HuH-7 (cell line): Measurements from ENCODE around the gene VAT1L.
A peak's percentile ranks its signal among the peaks of the same experiment; 100 is the strongest.
"Not testable (repeated sequence)": the region's sequence is repeated elsewhere in the genome, so short reads cannot be mapped to it uniquely, and the experiment has no call there.

Experiments used
- DNase-seq: peaks from one replicate; pipeline ENCODE4 v3.0.0; 2011; ENCODE audit warnings: low spot score

VAT1L gene

DNA sequence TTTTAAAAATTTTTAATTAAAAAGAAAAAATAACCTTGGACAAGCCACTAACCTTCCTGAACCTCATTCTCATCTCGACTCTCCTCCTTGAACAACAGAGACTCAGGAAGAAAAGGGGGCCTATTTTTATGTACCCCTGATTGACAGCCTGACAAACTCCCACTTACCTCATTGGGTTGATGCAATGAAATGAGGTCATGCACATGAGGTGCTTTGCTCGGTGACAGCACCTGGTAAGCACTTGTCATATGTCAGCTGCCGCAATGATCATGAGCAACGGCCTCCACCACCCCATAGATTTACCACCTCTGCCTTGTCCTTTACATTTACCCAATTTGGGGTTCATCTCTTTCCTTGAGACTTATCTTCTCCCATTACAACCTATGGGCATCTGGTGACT, 167.9 kb downstream of the VAT1L start:
- DNase-seq: no peak

DNA sequence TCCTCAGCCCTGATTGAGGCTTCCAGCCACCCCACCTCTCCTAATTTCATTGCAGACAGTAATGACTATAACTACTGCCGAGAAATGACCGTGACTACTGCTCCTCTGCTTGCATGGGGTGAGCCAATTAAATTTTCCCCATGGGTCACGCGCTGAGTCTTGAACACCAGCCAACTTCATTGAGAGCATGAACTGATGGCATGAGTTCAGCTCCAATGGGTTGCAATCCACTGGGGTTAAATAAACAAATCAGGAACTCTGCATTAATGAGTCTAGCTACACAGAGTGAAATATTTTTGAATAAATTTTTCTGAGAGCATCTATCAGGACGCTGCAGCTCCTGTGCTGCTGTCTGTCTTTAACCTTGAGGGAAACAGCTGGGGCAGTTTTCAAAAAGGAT, 172.4 kb downstream of the VAT1L start:
- no peak for DNase-seq

DNA sequence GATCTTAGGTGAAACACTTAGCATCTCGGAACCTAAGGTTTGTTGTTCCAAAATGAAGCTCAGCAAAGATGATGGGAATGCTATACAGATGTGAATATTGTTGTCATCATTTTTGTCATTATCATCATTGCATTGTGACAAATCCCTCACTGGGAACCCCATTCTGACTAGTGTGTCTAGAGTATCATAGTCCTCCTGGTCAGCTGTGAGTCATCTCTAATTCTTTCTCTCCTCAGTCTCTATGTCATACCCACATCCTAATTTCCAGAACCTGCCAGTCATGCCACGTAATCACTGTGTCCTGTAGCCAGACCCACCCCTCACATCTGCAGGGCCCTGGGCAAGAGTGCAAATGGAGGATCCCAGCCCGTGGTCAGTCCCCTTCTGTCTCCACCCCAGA, 173.4 kb downstream of the VAT1L start:
- DNase-seq: no peak

DNA sequence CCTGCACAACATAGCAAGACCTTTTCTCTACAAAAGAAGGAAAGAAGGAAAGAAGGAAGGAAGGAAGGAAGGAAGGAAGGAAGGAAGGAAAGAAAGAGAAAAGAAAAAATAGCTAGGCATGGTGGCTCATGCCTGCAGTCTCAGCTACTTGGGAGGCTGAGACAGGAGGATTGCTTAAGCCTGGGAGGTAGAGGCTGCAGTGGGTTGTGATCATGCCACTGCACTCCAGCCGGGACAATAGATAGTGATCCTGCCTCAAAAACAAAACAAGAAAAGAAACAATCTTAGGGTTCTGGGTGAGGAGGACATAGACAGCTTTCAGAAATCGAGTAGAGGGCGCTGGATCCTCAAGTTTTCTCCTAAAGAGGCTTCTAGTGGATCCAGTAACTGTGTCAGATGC, 174.3 kb downstream of the VAT1L start:
- DNase-seq: no peak

DNA sequence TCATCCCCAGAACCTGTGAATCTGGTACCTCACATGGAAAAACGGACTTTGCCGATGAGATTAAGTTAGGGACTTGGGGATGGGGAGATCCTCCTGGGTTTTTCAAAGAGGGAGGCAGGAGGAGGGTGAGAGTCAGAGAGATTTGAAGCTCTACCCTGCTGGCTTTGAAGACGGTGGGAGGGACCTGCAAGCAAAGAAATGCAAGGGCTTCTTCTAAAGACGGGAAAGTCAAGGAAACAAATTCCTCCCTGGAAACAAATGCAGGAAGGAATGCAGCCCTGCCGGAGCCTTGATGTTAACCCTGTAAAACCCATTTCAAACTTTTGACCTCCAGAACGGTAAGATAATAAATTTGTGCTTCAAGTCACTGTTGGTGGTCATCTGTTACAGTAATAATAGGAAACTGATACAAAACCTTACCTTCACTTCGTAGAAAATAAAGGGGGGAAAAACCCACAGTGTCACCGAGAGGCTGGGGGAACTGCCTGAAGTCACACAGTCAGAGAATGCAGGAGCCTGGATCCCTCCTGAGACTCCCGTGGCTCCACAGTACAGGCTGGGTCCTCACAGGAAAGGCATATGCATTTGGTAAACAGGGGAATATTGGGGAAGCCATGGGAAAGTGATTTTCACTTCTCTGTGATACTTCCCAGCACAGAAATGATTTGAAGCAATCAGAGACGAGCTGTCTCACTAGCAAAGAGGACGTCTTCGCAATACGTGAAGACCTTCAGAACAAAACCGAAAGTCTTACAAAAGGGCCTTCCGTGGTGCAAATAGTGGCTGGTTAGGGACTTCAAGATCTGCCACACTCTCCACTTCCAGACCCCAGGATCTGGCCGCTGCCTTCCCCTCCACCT, 175.1 kb downstream of the VAT1L start:
- no peak for DNase-seq

DNA sequence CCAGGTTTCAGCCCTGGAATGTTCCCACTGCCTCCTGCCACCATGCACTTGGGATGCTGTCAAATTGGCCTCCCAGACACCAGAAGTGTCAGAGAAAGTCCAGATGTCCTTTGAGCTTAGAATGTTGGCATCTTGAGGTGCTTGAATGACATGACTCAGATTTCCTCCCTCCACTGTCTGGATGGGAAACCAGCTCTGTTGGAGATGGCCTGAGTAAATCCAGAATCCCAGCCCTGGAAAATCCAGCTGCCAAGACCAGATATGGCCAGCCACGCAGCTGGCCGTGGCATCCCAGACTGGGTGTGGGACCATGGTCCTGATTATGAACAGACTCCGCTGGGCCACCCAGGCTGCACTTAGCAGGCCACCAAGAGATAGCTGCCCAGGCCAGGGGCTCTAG, 177.0 kb downstream of the VAT1L start:
- no peak for DNase-seq

DNA sequence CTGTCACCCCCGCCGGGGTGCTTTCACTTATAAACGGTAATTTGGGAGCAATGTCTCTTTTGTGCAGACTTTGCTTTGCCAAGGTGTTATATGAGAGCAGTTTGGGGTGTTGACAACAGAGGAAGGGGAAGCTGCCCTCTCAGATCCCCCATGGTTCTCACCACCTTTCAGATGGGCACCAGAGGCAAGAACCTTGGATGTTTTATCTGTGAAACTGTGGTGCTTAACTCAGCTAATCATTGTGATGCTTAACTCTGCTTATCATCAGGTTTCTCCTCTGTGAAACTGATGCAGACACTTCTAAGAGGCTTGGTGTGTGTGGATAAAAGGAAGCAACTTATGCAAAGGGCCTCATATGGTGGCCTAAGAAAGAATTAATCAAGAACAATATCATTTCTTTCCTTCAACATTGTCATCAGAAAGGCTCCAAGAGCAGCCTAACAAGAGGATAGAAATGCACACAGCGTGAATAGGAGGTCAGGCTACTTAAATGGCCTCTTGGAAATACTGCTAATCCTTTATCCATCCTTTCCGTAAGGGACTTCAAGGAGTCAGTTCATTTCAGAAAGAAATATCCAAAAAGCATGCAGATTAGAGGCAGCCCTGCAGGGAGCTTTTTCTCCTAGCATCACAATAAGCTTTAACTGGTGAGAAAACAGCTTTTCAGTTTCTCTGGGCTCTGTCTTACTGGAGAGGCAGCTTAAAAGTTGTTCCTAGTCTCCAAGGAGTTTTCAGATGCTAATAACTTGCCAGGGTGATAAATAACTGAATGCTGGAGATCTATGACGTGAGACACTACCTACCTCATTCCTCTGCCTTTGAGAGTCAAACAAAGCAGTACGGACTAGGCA, 178.9 kb downstream of the VAT1L start:
- no peak for DNase-seq

DNA sequence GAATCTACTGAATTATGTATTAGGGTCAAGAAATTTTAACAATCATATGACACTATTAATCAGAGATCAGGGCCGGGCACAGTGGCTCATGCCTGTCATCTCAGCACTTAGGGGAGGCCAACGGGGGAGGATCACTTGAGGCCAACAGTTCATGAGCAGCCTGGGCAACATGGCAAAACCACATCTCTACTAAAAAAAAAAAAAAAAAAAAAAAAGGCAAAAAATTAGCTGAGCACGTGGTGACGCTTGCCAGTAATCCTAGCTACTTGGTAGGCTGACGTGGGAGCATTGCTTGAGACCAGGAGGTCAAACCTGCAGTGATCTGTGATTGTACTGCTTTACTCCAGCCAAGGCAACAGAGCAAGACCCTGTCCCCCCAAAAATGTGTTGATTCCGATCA, 181.5 kb downstream of the VAT1L start:
- no peak for DNase-seq

DNA sequence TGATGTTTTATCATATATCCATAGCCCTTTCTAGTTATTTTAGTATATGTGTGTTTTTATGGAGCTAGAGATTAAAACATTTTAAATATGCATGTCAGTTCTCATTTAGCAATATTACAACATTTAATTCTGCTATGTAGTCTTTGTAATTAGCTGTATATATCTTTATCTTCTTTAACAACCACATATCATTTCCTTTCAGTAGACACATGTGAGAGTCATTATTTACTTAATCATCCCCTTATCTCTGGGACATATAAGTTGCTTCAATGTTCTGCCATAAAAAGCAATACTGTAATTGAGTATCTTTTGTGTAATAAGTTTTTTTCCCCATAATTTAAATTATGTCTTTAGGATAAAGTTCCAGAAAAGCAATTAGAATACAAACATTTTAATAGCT, 182.0 kb downstream of the VAT1L start:
- DNase-seq: no peak

DNA sequence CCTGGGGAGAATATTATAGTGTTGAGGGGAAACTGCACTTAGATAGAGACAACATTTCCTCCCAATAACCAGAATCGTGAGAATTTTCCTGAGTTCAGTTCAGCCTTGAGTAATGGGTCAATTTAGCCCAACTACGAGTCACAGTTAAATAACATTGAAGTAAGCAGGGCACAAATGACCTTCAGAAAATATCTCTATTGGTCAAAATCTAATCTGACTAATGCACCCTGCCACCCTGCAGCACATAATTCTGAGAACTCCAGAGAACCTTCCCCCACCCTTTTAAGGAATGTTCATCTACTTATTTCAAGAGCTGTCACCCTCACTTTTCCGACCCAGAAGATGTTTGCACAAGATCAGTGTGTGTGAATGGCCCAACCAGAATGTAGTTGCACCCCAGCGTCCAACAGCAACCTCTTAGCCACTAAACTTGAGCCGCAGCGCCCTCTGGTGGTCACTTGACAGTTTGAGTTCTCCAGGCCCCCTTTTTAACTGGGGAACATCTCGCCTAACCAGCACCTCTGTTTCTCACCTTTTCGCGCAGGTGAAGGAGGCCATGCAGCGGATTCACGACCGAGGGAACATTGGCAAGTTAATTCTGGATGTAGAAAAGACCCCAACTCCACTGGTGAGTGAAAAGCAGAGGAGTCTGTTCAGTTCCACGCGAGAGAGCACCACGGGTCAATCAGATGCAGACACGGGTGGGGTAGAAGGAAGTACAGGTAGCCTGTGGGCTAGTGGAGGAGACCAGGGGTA, 183.1 kb downstream of the VAT1L start:
- DNase-seq: peak; percentile 63

DNA sequence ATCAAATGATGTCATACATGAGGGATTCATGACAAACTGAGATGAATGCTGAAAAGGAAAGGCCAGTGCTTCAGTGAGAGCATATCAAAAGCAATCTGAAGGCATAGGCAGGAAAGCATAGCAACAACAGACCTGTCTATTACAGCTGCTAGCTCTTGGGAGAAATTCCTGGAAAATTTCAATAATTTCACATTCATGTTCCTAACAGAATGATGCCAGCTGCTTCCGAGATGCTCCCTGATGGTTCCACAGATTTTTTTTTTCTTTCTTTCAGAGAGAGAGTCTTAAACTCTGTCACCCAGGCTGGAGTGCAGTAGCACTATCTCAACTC, 183.7 kb downstream of the VAT1L start:
- no peak for DNase-seq

DNA sequence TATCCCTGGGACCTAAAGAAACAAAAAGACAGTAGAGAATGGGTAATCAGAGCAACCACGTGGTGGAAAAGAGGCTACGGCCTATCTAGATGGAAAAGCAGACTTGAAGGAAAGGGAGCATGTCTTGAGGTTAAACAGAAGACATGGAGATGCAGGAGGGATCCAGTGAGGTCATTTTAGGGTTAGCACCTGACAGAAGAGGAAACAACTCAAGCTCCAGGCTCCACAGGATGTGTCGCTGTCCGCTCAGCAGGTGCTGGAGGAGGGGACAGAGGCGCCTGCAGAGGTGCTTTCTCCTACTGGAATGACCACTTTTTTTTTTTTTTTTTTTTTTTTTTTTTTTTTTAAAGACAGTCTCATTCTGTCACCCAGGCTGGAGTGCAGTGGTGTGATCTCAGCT, 186.5 kb downstream of the VAT1L start:
- DNase-seq: no peak

DNA sequence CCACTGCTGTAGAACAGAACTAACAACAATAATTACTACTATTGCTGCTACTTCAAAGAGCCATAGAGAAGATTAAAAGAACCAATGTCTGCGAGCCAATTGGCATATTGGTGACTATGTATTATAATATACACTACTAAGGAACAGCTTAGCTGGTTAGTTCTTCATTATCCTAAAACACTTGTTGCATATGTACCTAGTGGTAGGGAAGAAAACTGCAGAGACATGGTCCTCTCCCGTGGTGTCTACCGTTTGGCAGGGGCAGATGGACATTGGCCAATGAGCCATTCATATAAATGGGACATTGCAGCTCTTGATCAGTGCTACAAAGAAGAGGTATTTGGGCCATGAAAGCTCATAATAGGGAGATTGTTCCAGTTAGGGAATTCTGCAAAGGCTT, 187.6 kb downstream of the VAT1L start:
- no peak for DNase-seq

DNA sequence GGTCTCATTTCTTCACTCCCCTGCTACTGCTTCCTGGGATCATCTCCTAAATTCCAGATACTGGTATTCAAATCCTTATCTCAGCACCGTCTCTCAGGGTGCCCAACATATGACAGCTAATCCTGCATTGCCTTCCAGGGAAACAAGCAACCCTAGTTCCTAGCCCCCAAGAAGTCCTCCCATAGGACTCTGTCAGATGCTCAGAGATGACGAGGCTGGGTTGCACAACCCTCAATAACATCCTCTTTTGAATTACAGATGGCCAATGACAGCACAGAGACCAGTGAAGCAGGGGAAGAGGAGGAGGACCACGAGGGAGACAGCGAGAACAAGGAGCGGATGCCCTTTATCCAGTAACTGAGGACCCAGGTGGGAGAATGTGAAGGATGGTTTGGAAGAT, 189.0 kb downstream of the VAT1L start:
- DNase-seq: no peak

DNA sequence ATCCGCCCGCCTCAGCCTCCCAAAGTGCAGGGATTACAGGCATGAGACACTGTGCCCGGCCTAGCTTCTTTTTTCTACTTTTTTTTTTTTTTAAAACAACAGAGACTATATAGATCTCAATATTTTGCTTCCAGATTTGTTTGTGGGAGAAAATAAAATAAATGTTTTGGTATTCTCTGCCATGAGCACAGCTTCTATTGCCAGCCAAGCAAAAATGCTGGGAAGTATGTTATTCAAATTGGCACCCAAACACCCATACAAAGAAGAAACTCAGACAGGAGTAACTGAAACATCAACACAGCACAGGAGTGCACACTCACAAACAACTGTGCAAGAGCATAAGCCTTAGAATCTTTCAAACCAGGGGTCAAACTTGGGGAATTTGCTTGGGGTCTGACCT, 196.7 kb downstream of the VAT1L start:
- no peak for DNase-seq

DNA sequence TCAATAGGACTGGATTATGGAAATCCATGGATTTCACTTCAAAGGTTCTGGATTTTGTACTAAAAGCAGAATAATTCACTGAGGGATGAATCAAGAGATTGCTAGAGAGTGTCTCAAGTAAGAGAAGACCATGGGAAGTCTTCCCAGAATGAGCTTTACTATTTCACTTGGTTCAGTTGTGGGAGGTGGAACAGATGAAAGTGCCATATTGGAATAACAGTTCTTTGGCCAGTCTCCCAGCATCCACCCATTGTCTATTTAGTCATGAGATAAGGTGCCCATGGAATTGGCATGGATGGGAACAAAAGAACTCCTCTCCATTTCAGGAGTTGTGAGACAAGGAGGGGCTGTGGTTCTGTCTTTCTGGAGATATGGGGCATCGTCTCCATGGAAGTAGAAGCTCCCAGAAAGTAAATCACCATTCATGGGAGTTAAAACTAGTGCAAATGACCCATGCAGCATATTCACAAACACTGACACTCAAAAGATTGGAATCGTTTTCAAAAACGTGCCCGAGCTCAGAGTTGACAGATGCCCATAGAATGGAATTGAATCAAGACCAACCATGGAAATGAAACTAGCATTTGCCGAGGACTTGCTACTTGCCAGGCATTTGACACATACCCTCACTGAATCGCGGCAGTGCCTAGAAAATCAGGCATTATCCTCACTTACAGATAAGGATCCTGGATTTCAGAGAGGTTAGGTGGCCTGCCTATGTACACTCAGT, 197.8 kb downstream of the VAT1L start:
- no peak for DNase-seq

DNA sequence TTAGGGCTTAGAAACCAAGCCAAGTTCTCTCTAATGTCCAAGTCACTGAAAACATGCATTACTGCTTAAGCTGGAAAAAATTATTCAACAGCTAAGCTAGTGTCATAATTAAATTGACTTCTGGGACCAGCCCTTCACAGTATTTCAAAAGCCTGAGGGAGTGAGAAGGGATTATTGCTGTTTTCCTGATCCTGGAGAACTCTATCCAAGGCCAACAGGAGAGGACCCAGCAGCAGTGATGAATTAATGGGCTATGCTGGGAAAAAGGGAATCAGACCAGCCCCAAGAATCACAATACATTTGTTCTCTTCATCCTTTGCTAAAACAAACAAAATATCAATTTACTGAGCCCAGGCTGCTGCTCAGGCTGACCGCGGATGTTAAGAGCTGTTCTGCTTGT, 199.4 kb downstream of the VAT1L start:
- DNase-seq: no peak

DNA sequence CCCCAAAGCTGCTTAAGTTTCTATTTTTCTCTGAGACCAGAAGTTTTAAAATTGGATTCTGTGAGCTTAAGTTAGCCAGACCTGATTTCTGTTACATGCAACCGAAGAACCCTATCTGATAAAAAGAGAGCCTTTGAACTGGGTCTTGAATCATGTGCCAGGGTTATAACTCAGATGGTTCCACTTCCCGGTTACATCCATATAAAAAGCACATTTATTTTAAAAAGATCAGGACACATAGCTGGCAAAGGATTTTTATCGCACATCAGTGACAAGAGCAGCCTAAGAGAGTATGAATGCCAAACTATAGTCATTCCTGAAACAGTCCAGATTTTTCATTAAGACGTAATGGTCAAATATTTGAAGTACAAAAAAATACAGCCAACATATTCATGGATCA, 201.5 kb downstream of the VAT1L start:
- no peak for DNase-seq

DNA sequence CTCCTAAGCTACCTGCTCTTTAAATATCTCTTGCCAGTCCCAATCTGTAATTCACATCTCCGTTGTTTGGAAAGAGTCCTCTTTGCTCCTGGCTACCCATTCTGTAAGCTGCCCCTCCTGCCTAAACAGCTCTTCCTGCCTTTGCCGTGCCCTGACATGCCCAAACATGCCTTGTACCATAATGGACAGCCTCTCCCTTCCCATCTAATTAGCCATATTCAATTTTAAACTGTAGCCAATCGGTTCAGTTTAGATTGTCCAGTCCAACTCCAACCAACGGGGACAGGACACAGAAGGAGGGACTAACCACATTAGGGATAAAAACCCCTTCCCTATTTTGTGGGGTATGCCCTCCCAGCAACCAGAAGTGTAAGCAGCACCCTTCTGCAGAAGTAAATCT, 203.3 kb downstream of the VAT1L start:
- no peak for DNase-seq

DNA sequence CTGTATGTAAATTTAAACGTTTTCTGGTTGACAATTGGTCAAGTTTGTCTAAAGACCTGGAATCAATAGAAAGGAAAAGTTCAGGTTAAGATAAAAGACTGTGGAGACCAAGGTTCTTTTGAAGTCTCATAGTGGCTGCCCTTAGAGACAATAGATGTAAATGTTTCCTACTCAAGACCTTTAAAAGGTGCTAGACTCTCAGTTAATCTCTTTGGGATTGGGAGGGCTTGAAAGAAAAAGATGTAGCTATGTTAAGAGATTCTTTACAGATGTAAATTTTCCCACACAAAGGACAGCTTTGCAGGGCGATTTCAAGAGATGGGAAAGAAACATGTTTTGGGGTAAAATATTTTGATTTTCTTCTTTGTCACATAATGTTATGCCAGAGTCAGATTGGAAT, 204.0 kb downstream of the VAT1L start:
- not testable (repeated sequence) for DNase-seq

DNA sequence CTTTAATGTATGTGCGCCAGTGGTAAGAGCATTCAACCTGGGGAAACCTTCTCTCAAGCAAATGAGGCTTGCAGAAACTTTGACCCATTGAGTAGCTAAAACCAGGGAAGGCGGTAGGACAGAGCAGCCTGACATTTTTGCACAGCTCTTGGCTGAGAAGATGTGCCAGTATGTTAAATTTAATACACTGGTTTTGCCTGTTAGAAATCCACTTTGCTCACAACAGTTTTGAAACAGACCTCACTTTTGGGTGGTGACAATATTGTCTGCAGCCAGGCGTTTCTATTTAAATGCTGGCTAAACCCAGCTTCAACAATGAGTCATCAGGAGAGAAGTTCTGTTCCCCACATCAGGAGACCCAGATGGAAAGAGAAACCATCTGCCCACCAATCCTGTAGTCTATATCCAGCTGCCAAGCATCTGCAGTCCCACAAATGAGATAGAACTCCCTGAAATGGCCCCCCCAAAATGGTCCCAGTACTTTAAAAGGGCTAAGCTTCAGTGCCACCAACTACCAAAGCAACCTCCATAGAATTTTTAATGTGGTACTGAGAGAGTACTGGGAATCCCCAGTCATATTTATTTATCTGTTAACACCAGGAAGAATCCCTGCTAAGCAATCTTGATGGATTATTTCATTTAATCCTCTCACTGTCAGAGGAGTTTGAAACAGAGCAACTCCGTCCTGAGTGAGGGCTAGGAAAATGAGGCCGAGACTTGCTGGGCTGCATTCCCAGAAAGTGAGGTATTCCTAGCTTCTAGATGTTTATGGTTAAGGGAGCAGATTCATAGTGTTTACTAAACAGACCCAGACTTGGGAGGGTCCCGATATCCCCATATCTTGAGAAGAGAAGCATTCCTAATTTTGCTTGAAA, 205.0 kb downstream of the VAT1L start:
- no peak for DNase-seq
